ENCODE measurements around the gene ADAMTS10. TPM values are rescaled to one million over a fixed set of nuclear protein-coding genes. Genes with fewer than 3 reads are reported as not detected.

The ADAMTS10 gene
- total and polyA plus RNA-seq, 2 of the 13 experiments (the other 11 are each of a cell fraction or from before 2014, with no cell fraction given), result 0.49 to 1.7 TPM

DNA sequence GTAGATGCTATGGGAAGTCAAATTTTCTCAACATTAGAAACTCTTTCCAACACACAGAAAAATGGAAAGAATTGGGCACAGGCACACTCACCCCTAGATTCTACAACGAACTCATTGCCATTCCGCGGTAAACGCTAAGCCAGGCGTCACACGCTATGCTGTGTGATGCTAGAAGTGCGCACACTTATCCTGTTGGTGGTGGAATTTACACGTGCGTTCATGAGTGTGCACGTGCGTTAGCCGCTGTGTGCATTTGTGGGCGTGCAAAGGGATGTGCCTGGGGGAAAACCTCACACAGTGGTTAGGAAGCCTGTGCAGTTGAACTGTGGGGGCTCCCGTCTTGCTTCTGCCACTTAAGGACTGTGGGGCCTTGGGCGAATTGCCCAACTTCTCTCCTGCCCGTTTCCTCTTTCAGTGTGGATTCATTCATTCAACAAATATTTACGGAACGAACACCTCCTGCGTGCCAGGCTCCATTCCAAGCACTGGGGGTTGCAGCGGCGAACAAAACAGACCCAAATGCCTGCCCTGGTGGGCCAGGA, 27.6 kb upstream of the ADAMTS10 start (continued):
- TF ChIP-seq, protein P1, sequence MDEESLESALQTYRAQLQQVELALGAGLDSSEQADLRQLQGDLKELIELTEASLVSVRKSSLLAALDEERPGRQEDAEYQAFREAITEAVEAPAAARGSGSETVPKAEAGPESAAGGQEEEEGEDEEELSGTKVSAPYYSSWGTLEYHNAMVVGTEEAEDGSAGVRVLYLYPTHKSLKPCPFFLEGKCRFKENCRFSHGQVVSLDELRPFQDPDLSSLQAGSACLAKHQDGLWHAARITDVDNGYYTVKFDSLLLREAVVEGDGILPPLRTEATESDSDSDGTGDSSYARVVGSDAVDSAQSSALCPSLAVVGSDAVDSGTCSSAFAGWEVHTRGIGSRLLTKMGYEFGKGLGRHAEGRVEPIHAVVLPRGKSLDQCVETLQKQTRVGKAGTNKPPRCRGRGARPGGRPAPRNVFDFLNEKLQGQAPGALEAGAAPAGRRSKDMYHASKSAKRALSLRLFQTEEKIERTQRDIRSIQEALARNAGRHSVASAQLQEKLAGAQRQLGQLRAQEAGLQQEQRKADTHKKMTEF (CRISPR knock-in tag; IDR thresholded peaks at IDR 0.05), result no peak
- TF ChIP-seq ZNF326 (CRISPR knock-in tag; IDR thresholded peaks at IDR 0.05; ENCODE audit: borderline replicate concordance) (no peak), NONO (IDR thresholded peaks at IDR 0.05) (no peak), NONO (CRISPR knock-in tag; conservative IDR thresholded peaks at IDR 0.05) (0 out of 2 replicates have a peak, but pooled peaks have one; percentile 44), ZFY (CRISPR knock-in tag; IDR thresholded peaks at IDR 0.05) (no peak), ZBTB20 (CRISPR knock-in tag; IDR thresholded peaks at IDR 0.05; ENCODE audit: borderline replicate concordance, low read depth) (no peak), MED13 (CRISPR knock-in tag; IDR thresholded peaks at IDR 0.05) (no peak), ZNF678 (CRISPR knock-in tag; IDR thresholded peaks at IDR 0.05) (no peak), HDAC1 (CRISPR knock-in tag; IDR thresholded peaks at IDR 0.05) (peak; percentile 49), U2AF2 (IDR thresholded peaks at IDR 0.05; ENCODE audit: low read depth, low read length) (no peak), ZNF563 (CRISPR knock-in tag; IDR thresholded peaks at IDR 0.05) (no peak), GTF2F1 (IDR thresholded peaks at IDR 0.05; ENCODE audit: low read length) (no peak), ZNF816 (CRISPR knock-in tag; IDR thresholded peaks at IDR 0.05; ENCODE audit: borderline replicate concordance) (no peak), FOXP1 (IDR thresholded peaks at IDR 0.05) (no peak), FOXP1 (CRISPR knock-in tag; IDR thresholded peaks at IDR 0.05) (0 out of 2 replicates have a peak, but pooled peaks have one; percentile 19), MBNL3 (CRISPR knock-in tag; conservative IDR thresholded peaks at IDR 0.05) (no peak), ZNF333 (CRISPR knock-in tag; IDR thresholded peaks at IDR 0.05; ENCODE audit: borderline replicate concordance) (no peak), SSRP1 (CRISPR knock-in tag; IDR thresholded peaks at IDR 0.05) (no peak), ZNF121 (CRISPR knock-in tag; IDR thresholded peaks at IDR 0.05) (no peak), XRCC5 (optimal IDR thresholded peaks at IDR 0.05; ENCODE audit: low read length) (no peak)
- TF ChIP-seq, protein P2, sequence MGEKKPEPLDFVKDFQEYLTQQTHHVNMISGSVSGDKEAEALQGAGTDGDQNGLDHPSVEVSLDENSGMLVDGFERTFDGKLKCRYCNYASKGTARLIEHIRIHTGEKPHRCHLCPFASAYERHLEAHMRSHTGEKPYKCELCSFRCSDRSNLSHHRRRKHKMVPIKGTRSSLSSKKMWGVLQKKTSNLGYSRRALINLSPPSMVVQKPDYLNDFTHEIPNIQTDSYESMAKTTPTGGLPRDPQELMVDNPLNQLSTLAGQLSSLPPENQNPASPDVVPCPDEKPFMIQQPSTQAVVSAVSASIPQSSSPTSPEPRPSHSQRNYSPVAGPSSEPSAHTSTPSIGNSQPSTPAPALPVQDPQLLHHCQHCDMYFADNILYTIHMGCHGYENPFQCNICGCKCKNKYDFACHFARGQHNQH (CRISPR knock-in tag; IDR thresholded peaks at IDR 0.05), result peak; percentile 50; the same call in 1 of the 2 replicates
- TF ChIP-seq, protein P3, sequence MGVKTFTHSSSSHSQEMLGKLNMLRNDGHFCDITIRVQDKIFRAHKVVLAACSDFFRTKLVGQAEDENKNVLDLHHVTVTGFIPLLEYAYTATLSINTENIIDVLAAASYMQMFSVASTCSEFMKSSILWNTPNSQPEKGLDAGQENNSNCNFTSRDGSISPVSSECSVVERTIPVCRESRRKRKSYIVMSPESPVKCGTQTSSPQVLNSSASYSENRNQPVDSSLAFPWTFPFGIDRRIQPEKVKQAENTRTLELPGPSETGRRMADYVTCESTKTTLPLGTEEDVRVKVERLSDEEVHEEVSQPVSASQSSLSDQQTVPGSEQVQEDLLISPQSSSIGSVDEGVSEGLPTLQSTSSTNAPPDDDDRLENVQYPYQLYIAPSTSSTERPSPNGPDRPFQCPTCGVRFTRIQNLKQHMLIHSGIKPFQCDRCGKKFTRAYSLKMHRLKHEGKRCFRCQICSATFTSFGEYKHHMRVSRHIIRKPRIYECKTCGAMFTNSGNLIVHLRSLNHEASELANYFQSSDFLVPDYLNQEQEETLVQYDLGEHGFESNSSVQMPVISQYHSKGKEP (CRISPR knock-in tag; IDR thresholded peaks at IDR 0.05), result no peak
- TF ChIP-seq, protein P4, sequence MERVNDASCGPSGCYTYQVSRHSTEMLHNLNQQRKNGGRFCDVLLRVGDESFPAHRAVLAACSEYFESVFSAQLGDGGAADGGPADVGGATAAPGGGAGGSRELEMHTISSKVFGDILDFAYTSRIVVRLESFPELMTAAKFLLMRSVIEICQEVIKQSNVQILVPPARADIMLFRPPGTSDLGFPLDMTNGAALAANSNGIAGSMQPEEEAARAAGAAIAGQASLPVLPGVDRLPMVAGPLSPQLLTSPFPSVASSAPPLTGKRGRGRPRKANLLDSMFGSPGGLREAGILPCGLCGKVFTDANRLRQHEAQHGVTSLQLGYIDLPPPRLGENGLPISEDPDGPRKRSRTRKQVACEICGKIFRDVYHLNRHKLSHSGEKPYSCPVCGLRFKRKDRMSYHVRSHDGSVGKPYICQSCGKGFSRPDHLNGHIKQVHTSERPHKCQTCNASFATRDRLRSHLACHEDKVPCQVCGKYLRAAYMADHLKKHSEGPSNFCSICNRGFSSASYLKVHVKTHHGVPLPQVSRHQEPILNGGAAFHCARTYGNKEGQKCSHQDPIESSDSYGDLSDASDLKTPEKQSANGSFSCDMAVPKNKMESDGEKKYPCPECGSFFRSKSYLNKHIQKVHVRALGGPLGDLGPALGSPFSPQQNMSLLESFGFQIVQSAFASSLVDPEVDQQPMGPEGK (CRISPR knock-in tag; IDR thresholded peaks at IDR 0.05), result peak; percentile 63; the same call in 1 of the 2 replicates
- TF ChIP-seq, protein P5, sequence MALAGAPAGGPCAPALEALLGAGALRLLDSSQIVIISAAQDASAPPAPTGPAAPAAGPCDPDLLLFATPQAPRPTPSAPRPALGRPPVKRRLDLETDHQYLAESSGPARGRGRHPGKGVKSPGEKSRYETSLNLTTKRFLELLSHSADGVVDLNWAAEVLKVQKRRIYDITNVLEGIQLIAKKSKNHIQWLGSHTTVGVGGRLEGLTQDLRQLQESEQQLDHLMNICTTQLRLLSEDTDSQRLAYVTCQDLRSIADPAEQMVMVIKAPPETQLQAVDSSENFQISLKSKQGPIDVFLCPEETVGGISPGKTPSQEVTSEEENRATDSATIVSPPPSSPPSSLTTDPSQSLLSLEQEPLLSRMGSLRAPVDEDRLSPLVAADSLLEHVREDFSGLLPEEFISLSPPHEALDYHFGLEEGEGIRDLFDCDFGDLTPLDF (CRISPR knock-in tag; IDR thresholded peaks at IDR 0.05), result no peak

All from HepG2 (cell line).